ENCODE data around the gene MYO7A. TPM values are rescaled to one million over a fixed set of nuclear protein-coding genes. Genes with fewer than 3 reads are reported as not detected.

Gene MYO7A
- total RNA-seq, 2 experiments from 2014 or later: 0.09 to 0.14 TPM

GRCh38 chr11:77213029-77213579, 85.1 kb downstream of the MYO7A start:
- no peaks in the 10 kb centered on the region for H3K4me1 Mint-ChIP-seq (ENCODE audit: low read depth)
- H3K4me3 Mint-ChIP-seq: no peak overlapping the region
- no peak for DNase-seq
- no peaks in the 10 kb centered on the region for H3K36me3 Mint-ChIP-seq (ENCODE audit: low read depth)
- no peak for TF ChIP-seq CTCF (IDR thresholded peaks at IDR 0.05)
- H3K27ac Mint-ChIP-seq: no peak overlapping the region
- H3K9me3 Mint-ChIP-seq: no peaks in the 10 kb centered on the region
- ChIA-PET POLR2A (no interaction called here), CTCF (interaction anchor here (1.6 kb wide), 1 partner anchor 86 kb away, joined by 4 read pairs; no protein-coding TSS in a partner anchor)
- no peak for ATAC-seq
- intact Hi-C loops (cut with micrococcal nuclease): no loop called here
- H3K27me3 Mint-ChIP-seq: no peaks in the 10 kb centered on the region

- H3K4me1 Mint-ChIP-seq (ENCODE audit: low read depth): no peaks in the 10 kb centered on the region
- no peak for TF ChIP-seq CTCF (IDR thresholded peaks at IDR 0.05)
- no peak overlapping the region for H3K4me3 Mint-ChIP-seq
- DNase-seq (no peak), ATAC-seq (no peak)
- H3K9me3 Mint-ChIP-seq: no peaks in the 10 kb centered on the region
- POLR2A ChIA-PET: no interaction called here
- no peak overlapping the region for H3K27ac Mint-ChIP-seq
- H3K27me3 Mint-ChIP-seq: no peaks in the 10 kb centered on the region
- intact Hi-C loops (cut with micrococcal nuclease): no loop called here
- CTCF ChIA-PET: interaction anchor here (0.9 to 1.6 kb wide), 2 partner anchors 20 to 87 kb away, joined by 3 to 4 read pairs; no protein-coding TSS in a partner anchor
- no peaks in the 10 kb centered on the region for H3K36me3 Mint-ChIP-seq (ENCODE audit: low read depth)
These were observed 85.8 kb downstream of the MYO7A start for GRCh38 chr11:77213589-77214428.

- no peak for ATAC-seq
- TF ChIP-seq CTCF (IDR thresholded peaks at IDR 0.05): no peak
- ChIA-PET CTCF (interaction anchor here (0.9 to 1.6 kb wide), 2 partner anchors 20 to 87 kb away, joined by 3 to 4 read pairs; no protein-coding TSS in a partner anchor), POLR2A (no interaction called here)
- DNase-seq: no peak
- H3K4me3 Mint-ChIP-seq: no peak overlapping the region
- H3K36me3 Mint-ChIP-seq (ENCODE audit: low read depth): no peaks in the 10 kb centered on the region
- H3K27me3 Mint-ChIP-seq: no peaks in the 10 kb centered on the region
- intact Hi-C loops (cut with micrococcal nuclease): no loop called here
- no peak overlapping the region for H3K27ac Mint-ChIP-seq
- no peaks in the 10 kb centered on the region for H3K4me1 Mint-ChIP-seq (ENCODE audit: low read depth)
- H3K9me3 Mint-ChIP-seq: no peaks in the 10 kb centered on the region
These were observed 86.5 kb downstream of the MYO7A start for GRCh38 chr11:77214557-77214956.

GRCh38 chr11:77215106-77215505, 87.1 kb downstream of the MYO7A start:
- DNase-seq (no peak), ATAC-seq (no peak)
- no peaks in the 10 kb centered on the region for H3K4me1 Mint-ChIP-seq (ENCODE audit: low read depth)
- POLR2A ChIA-PET: no interaction called here
- intact Hi-C loops (cut with micrococcal nuclease): no loop called here
- H3K27ac Mint-ChIP-seq: no peak overlapping the region
- no peaks in the 10 kb centered on the region for H3K36me3 Mint-ChIP-seq (ENCODE audit: low read depth)
- H3K27me3 Mint-ChIP-seq: no peaks in the 10 kb centered on the region
- no peaks in the 10 kb centered on the region for H3K9me3 Mint-ChIP-seq
- no peak for TF ChIP-seq CTCF (IDR thresholded peaks at IDR 0.05)
- CTCF ChIA-PET: no interaction called here
- no peak overlapping the region for H3K4me3 Mint-ChIP-seq

- no peaks in the 10 kb centered on the region for H3K9me3 Mint-ChIP-seq
- ChIA-PET POLR2A (no interaction called here), CTCF (interaction anchor here (1.3 kb wide), 1 partner anchor 331 kb away, joined by 3 read pairs; no protein-coding TSS in a partner anchor)
- H3K4me3 Mint-ChIP-seq: no peak overlapping the region
- H3K27ac Mint-ChIP-seq: no peak overlapping the region
- TF ChIP-seq CTCF (IDR thresholded peaks at IDR 0.05): no peak
- peaks cover 5% of the 10 kb centered on the region for H3K27me3 Mint-ChIP-seq
- ATAC-seq: no peak
- DNase-seq: no peak
- no peaks in the 10 kb centered on the region for H3K4me1 Mint-ChIP-seq (ENCODE audit: low read depth)
- no peaks in the 10 kb centered on the region for H3K36me3 Mint-ChIP-seq (ENCODE audit: low read depth)
- intact Hi-C loops (cut with micrococcal nuclease): no loop called here
These were observed 89.1 kb downstream of the MYO7A start for GRCh38 chr11:77217156-77217555.

All from activated CD8-positive, alpha-beta T cell treated with anti-CD3 and anti-CD28 coated beads for 36 hours (primary cell).